Cardiac muscle cell (in vitro differentiated cells and primary cell): Measurements from ENCODE around the gene POLR2F. TPM values are rescaled to one million over a fixed set of nuclear protein-coding genes. Genes with fewer than 3 reads are reported as not detected.

Experiments used
- DNase-seq, 2 donors: peaks; one replicate each; pipeline versions ENCODE4 v3.0.0 to v3.0.0-alpha.2; 2010 to 2017; ENCODE audit warnings: low read depth in 1 of 2, low spot score in 1 of 2
- H3K27ac ChIP-seq: fragments of 200-600 bp; sonication (generic); 2 replicates; pipeline ENCODE4 v1.5.1; 2016
- H3K27me3 ChIP-seq: fragments of 200-600 bp; sonication (generic); 2 replicates; pipeline ENCODE4 v1.6.0; 2016; ENCODE audit warnings: control low read depth
- H3K36me3 ChIP-seq: fragments of 200-600 bp; sonication (generic); 2 replicates; pipeline ENCODE4 v1.5.1; 2016; ENCODE audit warnings: control low read depth
- H3K4me1 ChIP-seq: fragments of 200-600 bp; sonication (generic); 2 replicates; pipeline ENCODE4 v1.8.1; 2017; ENCODE audit warnings: low read depth, mild to moderate bottlenecking, mixed run types
- H3K4me3 ChIP-seq: fragments of 200-600 bp; sonication (generic); 2 replicates; pipeline ENCODE4 v1.5.1; 2016; ENCODE audit warnings: mild to moderate bottlenecking
- H3K9me3 ChIP-seq: fragments of 200-600 bp; sonication (generic); 2 replicates; pipeline ENCODE4 v1.5.1; 2017; ENCODE audit warnings: low read depth, mild to moderate bottlenecking, control low read depth
- polyA plus RNA-seq: library from polyadenylated mRNA; unstranded; fragments of >200 nt; fragmentation: Nextera tagmentation; extraction: Ambion mirVana; gene quantifications from 2 replicates; pipeline ENCODE4 v1.2.1, GENCODE V29; 2016
- total RNA-seq: library from RNA; depleted of rRNA; stranded (reverse); fragments of >200 nt; gene quantifications from 2 replicates; pipeline ENCODE4 v1.2.3, GENCODE V29; 2016
- TF ChIP-seq, protein P1 (sequence below): IDR thresholded peaks from 2 replicates; pipeline ENCODE4 v1.5.1; 2012; ENCODE audit warnings: low read depth, mild to moderate bottlenecking, low read length

Gene POLR2F
- total and polyA plus RNA-seq, 2 experiments from 2014 or later = 63.3 to 183 TPM

DNA sequence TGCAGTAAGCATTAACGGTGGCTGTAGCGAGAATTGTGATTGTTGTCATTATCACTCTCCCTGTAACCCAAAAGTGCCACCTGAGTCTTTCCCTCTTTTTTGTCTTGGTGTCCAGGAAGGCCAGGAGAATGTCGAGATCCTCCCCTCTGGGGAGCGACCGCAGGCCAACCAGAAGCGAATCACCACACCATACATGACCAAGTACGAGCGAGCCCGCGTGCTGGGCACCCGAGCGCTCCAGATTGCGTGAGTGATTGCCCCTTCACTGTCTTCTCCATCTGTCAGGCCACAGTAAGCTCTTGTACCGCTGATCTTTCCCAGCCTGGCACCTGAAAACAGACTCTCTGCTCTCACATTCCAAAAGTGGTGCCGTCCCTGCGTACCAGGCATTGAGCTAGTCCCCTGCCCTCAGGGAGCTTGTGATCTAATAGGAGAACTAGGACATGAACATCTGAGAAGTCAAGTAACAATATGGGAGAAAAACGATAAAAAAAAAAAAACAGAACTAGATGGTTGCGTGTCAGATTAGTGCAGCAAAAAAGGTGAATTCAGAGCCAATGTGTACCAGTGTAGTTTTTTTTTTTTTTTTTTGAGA lies 5.8 kb downstream of the POLR2F start:
- TF ChIP-seq, protein P1, sequence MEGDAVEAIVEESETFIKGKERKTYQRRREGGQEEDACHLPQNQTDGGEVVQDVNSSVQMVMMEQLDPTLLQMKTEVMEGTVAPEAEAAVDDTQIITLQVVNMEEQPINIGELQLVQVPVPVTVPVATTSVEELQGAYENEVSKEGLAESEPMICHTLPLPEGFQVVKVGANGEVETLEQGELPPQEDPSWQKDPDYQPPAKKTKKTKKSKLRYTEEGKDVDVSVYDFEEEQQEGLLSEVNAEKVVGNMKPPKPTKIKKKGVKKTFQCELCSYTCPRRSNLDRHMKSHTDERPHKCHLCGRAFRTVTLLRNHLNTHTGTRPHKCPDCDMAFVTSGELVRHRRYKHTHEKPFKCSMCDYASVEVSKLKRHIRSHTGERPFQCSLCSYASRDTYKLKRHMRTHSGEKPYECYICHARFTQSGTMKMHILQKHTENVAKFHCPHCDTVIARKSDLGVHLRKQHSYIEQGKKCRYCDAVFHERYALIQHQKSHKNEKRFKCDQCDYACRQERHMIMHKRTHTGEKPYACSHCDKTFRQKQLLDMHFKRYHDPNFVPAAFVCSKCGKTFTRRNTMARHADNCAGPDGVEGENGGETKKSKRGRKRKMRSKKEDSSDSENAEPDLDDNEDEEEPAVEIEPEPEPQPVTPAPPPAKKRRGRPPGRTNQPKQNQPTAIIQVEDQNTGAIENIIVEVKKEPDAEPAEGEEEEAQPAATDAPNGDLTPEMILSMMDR = no peak
- no peaks in the 10 kb centered on the region for H3K9me3 ChIP-seq
- no peak for DNase-seq
- H3K36me3 ChIP-seq = peaks cover 22% of the 10 kb centered on the region
- no peaks in the 10 kb centered on the region for H3K27me3 ChIP-seq
- H3K4me1 ChIP-seq = peaks cover 13% of the 10 kb centered on the region
- no peak overlapping the region for H3K4me3 ChIP-seq
- H3K27ac ChIP-seq = no peak overlapping the region

DNA sequence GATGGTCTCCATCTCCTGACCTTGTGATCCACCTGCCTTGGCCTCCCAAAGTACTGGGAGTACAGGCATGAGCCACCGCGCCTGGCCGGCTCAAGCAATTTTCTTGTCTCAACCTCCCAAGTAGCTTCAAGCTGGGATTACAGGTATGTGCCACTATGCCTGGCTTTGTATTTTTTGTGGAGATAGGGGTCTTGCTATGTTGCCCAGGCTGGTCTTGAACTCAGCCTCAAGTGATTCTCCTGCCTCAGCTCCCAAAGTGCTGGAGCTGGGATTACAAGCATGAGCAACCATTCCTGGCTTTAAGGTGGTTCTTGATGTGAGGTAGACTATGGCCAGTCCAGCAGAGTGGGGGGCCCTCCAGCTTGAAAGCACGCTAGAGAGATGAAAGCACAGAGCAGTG lies 7.6 kb downstream of the POLR2F start:
- no peak for DNase-seq
- peaks cover 22% of the 10 kb centered on the region for H3K36me3 ChIP-seq

DNA sequence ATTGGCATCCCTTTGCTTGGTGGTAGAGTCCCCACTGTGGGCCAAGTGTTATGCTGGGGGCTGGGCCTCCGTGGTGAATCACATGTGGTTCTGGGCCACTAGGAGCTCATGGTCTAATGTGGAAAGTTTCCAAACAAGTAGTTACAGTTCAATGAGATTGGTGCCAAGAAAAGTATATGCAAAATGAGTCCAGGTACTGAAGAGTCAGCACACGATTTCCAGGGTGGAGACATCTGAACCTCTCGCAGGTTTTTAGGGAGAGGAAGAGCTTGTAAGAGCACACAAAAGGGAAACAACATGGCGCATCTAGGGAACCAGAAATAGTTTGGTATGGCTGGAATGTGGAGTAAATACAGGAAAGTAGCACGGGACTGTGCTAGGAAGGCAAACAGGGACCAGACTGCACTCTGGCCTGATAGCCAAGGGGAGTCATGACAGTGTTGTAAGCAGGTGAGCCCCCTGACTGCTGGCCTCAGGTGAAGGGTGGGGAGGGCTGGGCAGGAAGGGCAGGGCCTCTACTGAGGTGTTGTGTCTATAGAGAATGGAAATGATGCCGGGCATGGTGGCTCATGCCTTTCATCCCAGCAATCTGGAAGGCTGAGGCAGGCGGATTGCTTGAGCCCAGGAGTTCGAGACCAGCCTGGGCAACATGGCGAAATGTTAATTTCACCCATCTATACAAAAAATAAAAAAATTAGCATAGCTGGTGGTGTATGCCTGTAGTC lies 12.6 kb downstream of the POLR2F start:
- H3K27me3 ChIP-seq = no peaks in the 10 kb centered on the region
- peak; percentile 16 to 32 for DNase-seq
- H3K36me3 ChIP-seq = peaks cover 17% of the 10 kb centered on the region
- TF ChIP-seq, protein P1 = no peak
- H3K4me3 ChIP-seq = no peak overlapping the region
- peak overlapping the region; percentile 79 for H3K27ac ChIP-seq
- no peaks in the 10 kb centered on the region for H3K9me3 ChIP-seq
- peaks cover 4% of the 10 kb centered on the region for H3K4me1 ChIP-seq

More for the DNA sequence above, 7.6 kb downstream of the POLR2F start:
- no peaks in the 10 kb centered on the region for H3K27me3 ChIP-seq
- TF ChIP-seq, protein P1 = no peak
- H3K4me1 ChIP-seq = peaks cover 7% of the 10 kb centered on the region
- no peaks in the 10 kb centered on the region for H3K9me3 ChIP-seq
- H3K4me3 ChIP-seq = no peak overlapping the region
- H3K27ac ChIP-seq = no peak overlapping the region

DNA sequence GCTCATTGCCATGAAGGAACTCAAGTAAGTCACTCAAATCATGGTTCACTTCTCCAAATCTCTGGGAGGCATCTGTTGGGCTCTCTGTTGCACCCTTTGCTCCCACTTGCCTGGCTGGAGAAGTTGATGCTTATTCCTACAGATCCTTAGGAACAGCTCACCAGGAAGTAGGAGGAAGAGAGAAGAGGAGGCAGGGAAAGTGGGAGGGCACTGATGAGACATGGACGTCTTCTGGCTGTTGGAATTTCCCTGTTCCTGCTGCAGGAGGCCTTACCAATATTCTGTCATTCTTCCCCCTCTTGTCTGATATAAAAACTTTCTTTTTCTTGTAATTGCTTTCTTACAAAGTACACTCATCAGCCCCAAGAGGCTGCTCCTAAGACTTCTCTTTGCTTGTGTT lies 13.6 kb downstream of the POLR2F start:
- Histone ChIP-seq H3K4me3 (no peak overlapping the region), H3K9me3 (no peaks in the 10 kb centered on the region), H3K4me1 (peaks cover 6% of the 10 kb centered on the region), H3K27me3 (no peaks in the 10 kb centered on the region), H3K27ac (no peak overlapping the region), H3K36me3 (peaks cover 8% of the 10 kb centered on the region)
- TF ChIP-seq, protein P1 = no peak
- DNase-seq = no peak

DNA sequence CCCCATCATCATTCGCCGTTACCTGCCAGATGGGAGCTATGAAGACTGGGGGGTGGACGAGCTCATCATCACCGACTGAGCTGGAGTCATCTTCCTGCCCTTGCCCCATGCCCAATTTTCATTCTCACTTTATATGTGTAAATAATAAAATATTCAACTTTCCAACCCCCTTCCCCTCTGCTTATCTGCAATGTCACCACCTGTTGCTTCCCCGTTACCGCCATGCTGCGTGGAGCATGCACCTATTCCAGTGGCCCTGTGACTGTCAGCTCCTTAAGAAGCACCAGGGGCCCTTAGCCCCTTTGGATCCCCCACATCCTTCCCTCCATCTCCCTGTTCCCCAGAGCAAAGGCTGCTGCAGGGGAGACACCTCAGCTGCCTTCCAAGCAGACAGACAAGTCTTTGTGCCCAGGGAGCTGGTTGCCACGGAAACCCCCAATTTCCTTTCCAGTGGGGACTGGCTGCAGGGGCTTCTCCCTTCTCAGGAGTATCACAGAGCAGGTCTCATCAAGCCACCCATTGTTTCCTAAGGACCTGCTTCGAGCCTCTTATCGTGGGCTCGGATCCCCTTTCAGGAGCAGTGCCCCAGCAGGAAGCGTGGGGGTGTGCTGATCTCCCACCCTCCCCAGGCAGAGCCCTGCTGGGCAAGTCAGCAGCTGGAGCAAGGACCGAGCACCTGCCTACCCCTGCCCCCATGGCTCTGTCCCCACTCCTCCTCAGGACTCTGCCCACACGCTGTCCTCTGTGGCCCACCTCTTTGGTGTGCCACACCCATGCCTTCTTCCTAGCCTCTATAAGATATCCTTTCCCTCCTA lies 14.3 kb downstream of the POLR2F start:
- no peak for DNase-seq
- H3K4me3 ChIP-seq = no peak overlapping the region
- no peaks in the 10 kb centered on the region for H3K9me3 ChIP-seq
- H3K27ac ChIP-seq = no peak overlapping the region
- peaks cover 13% of the 10 kb centered on the region for H3K4me1 ChIP-seq
- peaks cover 6% of the 10 kb centered on the region for H3K36me3 ChIP-seq
- TF ChIP-seq, protein P1 = no peak
- no peaks in the 10 kb centered on the region for H3K27me3 ChIP-seq
